Mucosa of stomach (tissue), 1 donor: Measurements from ENCODE around the gene ZNF282.
A peak's percentile ranks its signal among the peaks of the same experiment; 100 is the strongest.

ENCODE experiments used
- H3K27me3 ChIP-seq: one replicate; pipeline ENCODE4 v1.7.0; 2013; ENCODE audit warnings: mild to moderate bottlenecking, low read length; ENCODE audit not compliant: control insufficient read depth, insufficient read depth
- H3K36me3 ChIP-seq: one replicate; pipeline ENCODE4 v1.7.0; 2013; ENCODE audit warnings: low read length; ENCODE audit not compliant: control insufficient read depth, insufficient read depth
- H3K4me1 ChIP-seq: one replicate; pipeline ENCODE4 v1.7.0; 2013; ENCODE audit warnings: mild to moderate bottlenecking, low read length; ENCODE audit not compliant: control insufficient read depth, insufficient read depth
- H3K4me3 ChIP-seq: one replicate; pipeline ENCODE4 v1.7.0; 2013; ENCODE audit warnings: low read length
- H3K9ac ChIP-seq: one replicate; pipeline ENCODE4 v1.7.0; 2013; ENCODE audit warnings: mild to moderate bottlenecking, low read length, moderate library complexity
- H3K9me3 ChIP-seq: one replicate; pipeline ENCODE4 v1.7.0; 2013; ENCODE audit warnings: mild to moderate bottlenecking, low read length, moderate library complexity; ENCODE audit not compliant: control insufficient read depth
- donor health status: Pancreatic carcinoma.

ZNF282 gene

GRCh38 chr7:149195180-149196150 lies at the start of gene ZNF282:
Gene ZNF282, plus strand, starts transcription at chr7:149195546. Its CDS starts 44 bp downstream, at chr7:149195590.
- Histone ChIP-seq H3K4me1 (peaks cover 23% of the 10 kb centered on the region), H3K27me3 (no peaks in the 10 kb centered on the region)

GRCh38 chr7:149147072-149147751 lies 48.1 kb upstream of the ZNF282 start, which contains the start of gene ZNF398:
Gene ZNF398, plus strand, starts transcription at chr7:149147453. Its CDS starts 290 bp downstream, at chr7:149147743.
- H3K4me1 ChIP-seq, result peaks cover 17% of the 10 kb centered on the region
- H3K9me3 ChIP-seq, result no peaks in the 10 kb centered on the region
- H3K4me3 ChIP-seq, result peak within 1 kb of the TSS; percentile 88
- H3K27me3 ChIP-seq, result no peaks in the 10 kb centered on the region
- H3K9ac ChIP-seq, result peak within 1 kb of the TSS; percentile 92
- H3K36me3 ChIP-seq, result no peaks in the 10 kb centered on the region

More at GRCh38 chr7:149195180-149196150, at the start of gene ZNF282:
- H3K36me3 ChIP-seq, result peaks cover 17% of the 10 kb centered on the region
- no peaks in the 10 kb centered on the region for H3K9me3 ChIP-seq
- H3K9ac ChIP-seq, result peak within 1 kb of the TSS; percentile 93
- peak within 1 kb of the TSS; percentile 67 for H3K4me3 ChIP-seq

GRCh38 chr7:149147752-149148653 lies 47.3 kb upstream of the ZNF282 start:
- peak overlapping the region; percentile 92 for H3K9ac ChIP-seq
- peaks cover 17% of the 10 kb centered on the region for H3K4me1 ChIP-seq
- H3K4me3 ChIP-seq, result peak overlapping the region; percentile 80
- H3K36me3 ChIP-seq, result no peaks in the 10 kb centered on the region
- no peaks in the 10 kb centered on the region for H3K9me3 ChIP-seq
- H3K27me3 ChIP-seq, result no peaks in the 10 kb centered on the region

- no peak overlapping the region for H3K9ac ChIP-seq
- no peaks in the 10 kb centered on the region for H3K9me3 ChIP-seq
- no peak overlapping the region for H3K4me3 ChIP-seq
- H3K36me3 ChIP-seq, result no peaks in the 10 kb centered on the region
- H3K27me3 ChIP-seq, result no peaks in the 10 kb centered on the region
- peaks cover 6% of the 10 kb centered on the region for H3K4me1 ChIP-seq
These were observed 44.4 kb upstream of the ZNF282 start for GRCh38 chr7:149150981-149151380.

GRCh38 chr7:149153346-149153745 lies 42.0 kb upstream of the ZNF282 start:
- no peak overlapping the region for H3K9ac ChIP-seq
- H3K4me3 ChIP-seq, result no peak overlapping the region
- H3K4me1 ChIP-seq, result peaks cover 4% of the 10 kb centered on the region
- no peaks in the 10 kb centered on the region for H3K36me3 ChIP-seq
- no peaks in the 10 kb centered on the region for H3K27me3 ChIP-seq
- H3K9me3 ChIP-seq, result no peaks in the 10 kb centered on the region

- H3K36me3 ChIP-seq, result no peaks in the 10 kb centered on the region
- no peak overlapping the region for H3K4me3 ChIP-seq
These were observed 41.3 kb upstream of the ZNF282 start for GRCh38 chr7:149154056-149154455.

GRCh38 chr7:149156898-149157297 lies 38.4 kb upstream of the ZNF282 start:
- Histone ChIP-seq H3K36me3 (no peaks in the 10 kb centered on the region), H3K9me3 (no peaks in the 10 kb centered on the region), H3K4me1 (no peaks in the 10 kb centered on the region), H3K9ac (no peak overlapping the region), H3K4me3 (no peak overlapping the region), H3K27me3 (no peaks in the 10 kb centered on the region)

More at GRCh38 chr7:149154056-149154455, 41.3 kb upstream of the ZNF282 start:
- no peak overlapping the region for H3K9ac ChIP-seq
- no peaks in the 10 kb centered on the region for H3K4me1 ChIP-seq
- no peaks in the 10 kb centered on the region for H3K27me3 ChIP-seq
- no peaks in the 10 kb centered on the region for H3K9me3 ChIP-seq

GRCh38 chr7:149161241-149161848 lies 34.0 kb upstream of the ZNF282 start:
- Histone ChIP-seq H3K36me3 (no peaks in the 10 kb centered on the region), H3K27me3 (no peaks in the 10 kb centered on the region), H3K4me3 (no peak overlapping the region), H3K9ac (no peak overlapping the region), H3K9me3 (no peaks in the 10 kb centered on the region), H3K4me1 (no peaks in the 10 kb centered on the region)

GRCh38 chr7:149166142-149166541 lies 29.2 kb upstream of the ZNF282 start:
- Histone ChIP-seq H3K4me1 (no peaks in the 10 kb centered on the region), H3K36me3 (no peaks in the 10 kb centered on the region), H3K4me3 (no peak overlapping the region), H3K9ac (no peak overlapping the region), H3K9me3 (no peaks in the 10 kb centered on the region), H3K27me3 (no peaks in the 10 kb centered on the region)

GRCh38 chr7:149166630-149167352 lies 28.6 kb upstream of the ZNF282 start:
- Histone ChIP-seq H3K9me3 (no peaks in the 10 kb centered on the region), H3K4me3 (no peak overlapping the region), H3K4me1 (no peaks in the 10 kb centered on the region), H3K27me3 (no peaks in the 10 kb centered on the region), H3K36me3 (no peaks in the 10 kb centered on the region), H3K9ac (no peak overlapping the region)
